HG02571 (cell line): ENCODE results near the gene CLASP1.
A peak's percentile ranks its signal among the peaks of the same experiment; 100 is the strongest.

Source experiments
- ATAC-seq: cut with Tn5 transposase; IDR thresholded peaks from one replicate; pipeline ENCODE4 v1.9.1; 2021; ENCODE audit warnings: mild to moderate bottlenecking, moderate library complexity; ENCODE audit not compliant: unreplicated experiment

The CLASP1 gene

DNA sequence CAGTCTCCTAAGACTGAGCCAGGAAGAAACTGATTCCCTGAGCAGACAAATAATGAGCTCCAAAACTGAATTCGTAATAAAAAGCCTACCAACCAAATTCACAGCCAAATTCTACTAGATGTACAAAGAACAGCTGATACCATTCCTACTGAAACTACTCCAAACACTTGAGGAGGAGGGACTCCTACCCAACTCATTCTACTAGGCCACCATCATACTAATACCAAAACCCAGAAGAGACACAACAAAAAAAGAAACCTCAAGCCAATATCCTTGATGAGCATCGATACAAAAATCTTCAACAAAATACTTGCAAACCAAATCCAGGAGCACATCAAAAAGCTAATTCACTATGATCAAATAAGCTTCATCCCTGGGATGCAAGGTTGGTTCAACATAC is 98.6 kb downstream of the CLASP1 start:
- ATAC-seq = no peak

DNA sequence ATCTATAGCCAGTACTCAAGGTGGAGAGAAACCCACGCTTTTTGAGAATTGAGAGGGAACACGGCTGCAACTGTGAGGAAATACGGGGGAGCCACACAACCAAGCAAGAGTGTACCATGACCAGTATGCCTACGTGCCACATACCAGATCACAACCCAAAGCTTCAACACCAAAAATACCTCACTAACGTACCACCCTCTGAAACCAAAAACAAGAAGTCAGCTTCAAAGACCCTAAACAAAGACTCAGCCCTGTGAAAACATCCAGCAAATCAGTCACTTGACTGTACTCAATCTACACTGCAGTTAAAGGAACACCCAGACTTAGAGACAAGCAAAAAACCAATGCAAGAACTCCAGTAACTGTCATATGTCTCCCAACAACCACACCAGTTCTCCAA is 101.6 kb downstream of the CLASP1 start:
- ATAC-seq = no peak

- no peak for ATAC-seq
Observed at GRCh38 chr2:121545913-121546312, 103.3 kb downstream of the CLASP1 start.

- ATAC-seq = no peak
Observed at GRCh38 chr2:121545257-121545656, 104.0 kb downstream of the CLASP1 start.

- ATAC-seq = no peak
Observed at GRCh38 chr2:121541495-121541894, 107.8 kb downstream of the CLASP1 start.

- no peak for ATAC-seq
Observed at GRCh38 chr2:121539750-121540469, 109.4 kb downstream of the CLASP1 start.

- no peak for ATAC-seq
Observed at GRCh38 chr2:121536850-121537557, 112.3 kb downstream of the CLASP1 start.

GRCh38 chr2:121536347-121536746 is 112.9 kb downstream of the CLASP1 start:
- ATAC-seq = no peak

DNA sequence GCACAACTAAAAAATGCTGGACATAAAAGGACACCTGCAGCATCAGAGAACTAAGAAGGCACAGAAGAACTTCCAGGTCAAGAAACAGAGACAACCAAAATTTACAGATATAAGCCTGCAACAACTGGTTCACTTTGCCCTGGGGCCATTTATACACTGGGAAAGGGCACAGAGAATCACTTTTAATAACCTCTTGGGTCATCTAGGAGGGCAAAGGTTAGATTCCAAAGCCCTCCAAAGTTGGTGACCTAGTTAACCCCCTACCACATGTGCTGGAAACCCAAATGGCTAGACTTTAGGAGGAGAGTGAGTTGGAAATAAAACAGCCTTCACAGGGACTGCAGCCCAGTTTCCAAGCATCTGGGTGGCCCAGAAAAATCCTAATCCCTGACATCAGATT is 115.3 kb downstream of the CLASP1 start:
- no peak for ATAC-seq

DNA sequence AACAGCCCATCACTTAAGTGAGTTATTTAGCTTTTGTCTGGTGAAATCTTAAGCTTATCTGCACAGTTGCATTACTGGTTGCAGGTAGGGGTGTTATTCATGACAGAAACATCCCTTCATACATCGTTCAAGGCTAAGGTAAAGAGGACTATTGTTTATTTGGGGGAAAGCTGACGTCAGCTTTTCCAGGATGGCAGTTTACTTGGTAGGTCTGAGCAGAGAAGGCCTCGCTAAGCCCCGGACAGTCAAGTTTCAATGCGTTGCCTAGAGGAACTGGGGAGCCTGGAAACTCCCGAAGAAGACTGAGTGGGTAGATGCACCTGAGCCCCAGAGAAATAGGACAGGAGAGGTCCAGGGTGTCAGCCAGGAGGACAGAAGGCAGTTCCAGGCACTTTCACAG is 116.4 kb downstream of the CLASP1 start:
- no peak for ATAC-seq

DNA sequence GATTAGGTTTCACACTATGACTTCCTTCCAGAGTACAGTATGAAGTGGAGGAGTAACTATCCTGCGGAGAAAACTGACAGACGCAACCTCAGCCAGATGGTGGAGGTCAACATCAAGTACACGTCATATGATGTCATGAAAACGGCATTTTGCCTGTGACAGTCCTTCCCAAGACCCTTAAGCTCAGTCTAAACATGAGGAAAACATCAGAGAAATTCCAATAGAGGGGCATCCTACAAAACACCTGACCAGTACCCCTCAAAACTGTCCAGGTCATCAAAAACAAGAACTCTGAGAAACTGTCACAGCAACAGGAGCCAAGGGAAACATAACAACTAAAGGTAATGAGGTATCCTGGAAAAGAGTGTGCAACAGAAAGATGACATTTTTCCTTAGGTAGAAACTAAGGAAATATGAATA is 116.9 kb downstream of the CLASP1 start:
- no peak for ATAC-seq

- ATAC-seq = peak; percentile 55
Observed at GRCh38 chr2:121530212-121530705, 119.0 kb downstream of the CLASP1 start.

DNA sequence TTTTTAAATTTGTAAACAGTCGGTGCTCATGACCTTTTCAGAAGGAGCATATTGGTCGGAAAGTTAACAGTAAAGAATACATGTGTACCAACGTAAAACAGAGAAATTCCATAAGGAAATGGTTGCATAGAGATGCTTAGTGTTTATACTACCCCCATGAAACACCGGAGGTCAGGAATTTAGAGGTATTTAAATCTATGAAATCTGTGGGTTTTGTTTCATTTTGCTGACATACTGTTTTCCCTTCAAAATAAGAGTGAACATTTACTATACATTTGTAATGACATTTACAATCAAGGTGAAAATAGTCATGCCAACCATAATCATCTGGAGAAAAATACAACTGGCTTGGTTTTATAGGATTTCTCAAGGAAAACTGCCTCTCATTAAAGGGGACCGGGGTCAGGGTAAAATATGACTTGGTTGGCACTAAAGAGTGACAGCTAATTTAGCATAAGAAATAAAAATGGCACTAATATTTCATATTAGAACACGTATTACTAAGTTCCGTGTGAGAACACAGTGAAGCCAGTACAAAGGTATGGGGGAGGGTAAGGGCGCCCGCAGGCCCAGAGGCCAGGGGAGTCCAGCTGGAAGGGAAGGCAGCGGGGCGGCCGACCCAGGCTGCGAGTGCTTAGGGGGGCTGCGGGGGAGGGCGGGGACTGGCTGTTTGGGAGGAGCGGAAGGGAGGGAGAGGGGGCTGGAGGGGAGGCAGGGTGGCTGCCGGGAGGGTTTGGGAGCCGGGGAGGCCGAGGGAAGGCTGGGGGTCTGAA is 119.6 kb downstream of the CLASP1 start:
- peak; percentile 8 for ATAC-seq

GRCh38 chr2:121527009-121527682 is 122.1 kb downstream of the CLASP1 start:
- no peak for ATAC-seq

GRCh38 chr2:121524685-121525425 is 124.4 kb downstream of the CLASP1 start:
- no peak for ATAC-seq

- ATAC-seq = no peak
Observed at GRCh38 chr2:121521359-121521758, 127.9 kb downstream of the CLASP1 start.

GRCh38 chr2:121520641-121520994 is 128.6 kb downstream of the CLASP1 start:
- ATAC-seq = no peak

DNA sequence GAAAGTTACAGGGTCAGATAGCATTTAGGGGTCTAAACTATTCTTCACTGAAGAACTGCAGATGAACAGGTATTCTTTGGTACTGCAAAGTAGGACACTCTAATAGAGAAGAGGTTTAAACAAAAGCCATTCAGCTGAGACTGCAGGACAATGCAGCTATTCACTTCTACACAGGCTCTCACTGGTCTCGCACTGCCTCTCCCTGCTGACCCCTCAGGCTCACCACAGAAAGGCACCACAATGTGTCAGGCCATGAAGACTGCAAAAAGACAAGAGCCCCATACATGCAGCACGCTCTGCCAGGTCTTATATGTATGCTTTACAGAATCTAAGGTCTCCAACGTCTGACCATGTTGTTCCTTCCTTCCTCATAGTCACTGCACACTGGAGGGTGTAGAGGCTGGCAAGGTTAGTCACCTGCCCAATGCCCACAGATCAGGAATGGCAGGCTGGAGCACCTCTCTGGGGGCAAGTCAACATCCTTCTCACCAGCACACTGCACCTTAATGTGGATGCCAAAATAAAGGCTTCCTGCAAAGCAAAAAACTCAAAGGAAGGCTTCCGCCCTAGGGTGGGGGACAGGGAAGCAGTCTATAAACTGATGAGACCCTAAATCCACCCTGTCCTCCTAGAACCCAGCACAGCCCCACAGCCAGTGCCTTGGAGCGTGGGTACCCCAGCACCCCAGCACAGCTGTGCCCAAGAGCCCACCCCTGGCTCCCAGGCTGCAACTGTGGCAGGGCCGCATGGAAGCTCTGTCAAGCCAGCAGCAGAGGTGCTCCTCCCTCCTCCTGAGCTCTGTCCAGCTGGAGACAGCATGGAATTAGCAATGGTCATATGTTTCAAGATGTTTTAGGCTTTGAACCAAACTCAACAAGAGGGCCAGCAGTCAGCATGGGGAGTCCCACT is 129.3 kb downstream of the CLASP1 start:
- no peak for ATAC-seq

DNA sequence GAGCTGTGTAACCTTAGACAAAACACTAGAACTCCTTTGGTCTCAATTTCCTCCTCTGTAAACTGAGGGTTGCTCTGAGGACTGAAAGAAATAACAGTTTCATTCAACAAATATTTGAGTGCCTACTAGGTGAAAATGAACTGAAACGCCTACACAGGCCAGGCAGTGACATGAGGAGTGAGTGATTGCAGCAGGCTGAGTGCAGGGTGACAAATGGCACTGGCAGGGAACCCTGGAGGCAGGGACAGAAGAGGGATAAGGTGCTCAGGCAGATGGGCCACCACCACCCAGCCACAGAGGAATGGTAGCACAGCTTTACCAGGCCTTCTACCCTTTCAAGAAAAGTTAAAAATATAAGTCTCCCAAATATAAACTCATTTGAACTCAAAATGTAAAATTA is 130.1 kb downstream of the CLASP1 start:
- ATAC-seq = no peak
